Nephron progenitor cell (in vitro differentiated cells): ENCODE results near the gene ST6GAL1.
"Not testable (repeated sequence)": the region's sequence is repeated elsewhere in the genome, so short reads cannot be mapped to it uniquely, and the experiment has no call there.

Experiments
- DNase-seq: peaks from one replicate; pipeline ENCODE4 v3.0.0; 2021
- H3K27ac Mint-ChIP-seq: 2 replicates; pipeline ENCODE4 v1.8.0; 2021; ENCODE audit warnings: mild to moderate bottlenecking, moderate library complexity, mixed read lengths
- H3K27me3 Mint-ChIP-seq: 2 replicates; pipeline ENCODE4 v1.8.0; 2021; ENCODE audit warnings: mild to moderate bottlenecking, low read depth, mixed read lengths; ENCODE audit not compliant: poor library complexity
- H3K36me3 Mint-ChIP-seq: 2 replicates; pipeline ENCODE4 v1.8.0; 2021; ENCODE audit warnings: low read depth, mixed read lengths
- H3K4me1 Mint-ChIP-seq: 2 replicates; pipeline ENCODE4 v1.8.0; 2021; ENCODE audit warnings: mixed read lengths
- H3K4me3 Mint-ChIP-seq: 2 replicates; pipeline ENCODE4 v1.8.0; 2021; ENCODE audit warnings: mild to moderate bottlenecking, moderate library complexity, mixed read lengths
- H3K9me3 Mint-ChIP-seq: 2 replicates; pipeline ENCODE4 v1.8.0; 2021; ENCODE audit warnings: mild to moderate bottlenecking, moderate library complexity, mixed read lengths
- CTCF ChIP-seq: fragments of 200-600 bp; sonication (generic); IDR thresholded peaks from 2 replicates; pipeline ENCODE4 v1.5.0; 2021; ENCODE audit warnings: antibody characterized with exemption

Gene ST6GAL1

GRCh38 chr3:186886202-186886981 is 43.9 kb upstream of the ST6GAL1 start:
- DNase-seq: no peak
- Mint-ChIP-seq H3K27me3 (peaks cover 10% of the 10 kb centered on the region), H3K4me1 (peaks cover 42% of the 10 kb centered on the region), H3K9me3 (peaks cover 8% of the 10 kb centered on the region), H3K27ac (no peak overlapping the region), H3K4me3 (peak overlapping the region; percentile 39), H3K36me3 (no peaks in the 10 kb centered on the region)
- TF ChIP-seq CTCF: no peak

GRCh38 chr3:186887507-186887938 is 42.8 kb upstream of the ST6GAL1 start:
- peaks cover 42% of the 10 kb centered on the region for H3K4me1 Mint-ChIP-seq
- not testable (repeated sequence) for H3K9me3 Mint-ChIP-seq, H3K36me3 Mint-ChIP-seq, DNase-seq
- H3K4me3 Mint-ChIP-seq: peak overlapping the region; percentile 6
- H3K27ac Mint-ChIP-seq: peak overlapping the region; percentile 76
- peaks cover 14% of the 10 kb centered on the region for H3K27me3 Mint-ChIP-seq

- peaks cover 50% of the 10 kb centered on the region for H3K4me1 Mint-ChIP-seq
- DNase-seq: no peak
- no peak for TF ChIP-seq CTCF
- H3K27me3 Mint-ChIP-seq: peaks cover 14% of the 10 kb centered on the region
- H3K36me3 Mint-ChIP-seq: no peaks in the 10 kb centered on the region
- peaks cover 8% of the 10 kb centered on the region for H3K9me3 Mint-ChIP-seq
- H3K4me3 Mint-ChIP-seq: peak overlapping the region; percentile 37
- peak overlapping the region; percentile 3 for H3K27ac Mint-ChIP-seq
Observed at GRCh38 chr3:186888569-186888968, 41.8 kb upstream of the ST6GAL1 start.

GRCh38 chr3:186889698-186890097 is 40.6 kb upstream of the ST6GAL1 start:
- Mint-ChIP-seq H3K9me3 (peaks cover 12% of the 10 kb centered on the region), H3K27ac (peak overlapping the region; percentile 65), H3K4me1 (peaks cover 62% of the 10 kb centered on the region)
- not testable (repeated sequence) for H3K36me3 Mint-ChIP-seq, DNase-seq, H3K4me3 Mint-ChIP-seq, H3K27me3 Mint-ChIP-seq

GRCh38 chr3:186890911-186891310 is 39.4 kb upstream of the ST6GAL1 start:
- H3K4me1 Mint-ChIP-seq: peaks cover 70% of the 10 kb centered on the region
- DNase-seq: no peak

GRCh38 chr3:186893071-186893470 is 37.3 kb upstream of the ST6GAL1 start:
- DNase-seq, H3K36me3 Mint-ChIP-seq, H3K4me3 Mint-ChIP-seq, H3K27ac Mint-ChIP-seq, H3K9me3 Mint-ChIP-seq, H3K27me3 Mint-ChIP-seq: not testable (repeated sequence)
- H3K4me1 Mint-ChIP-seq: peaks cover 70% of the 10 kb centered on the region

More at GRCh38 chr3:186890911-186891310, 39.4 kb upstream of the ST6GAL1 start:
- no peak for TF ChIP-seq CTCF
- H3K27me3 Mint-ChIP-seq: peaks cover 7% of the 10 kb centered on the region
- H3K36me3 Mint-ChIP-seq: no peaks in the 10 kb centered on the region
- H3K4me3 Mint-ChIP-seq: no peak overlapping the region
- peaks cover 10% of the 10 kb centered on the region for H3K9me3 Mint-ChIP-seq
- no peak overlapping the region for H3K27ac Mint-ChIP-seq

- Mint-ChIP-seq H3K4me1 (peaks cover 64% of the 10 kb centered on the region), H3K4me3 (no peak overlapping the region), H3K27me3 (peaks cover 4% of the 10 kb centered on the region), H3K9me3 (peaks cover 8% of the 10 kb centered on the region), H3K36me3 (peaks cover 5% of the 10 kb centered on the region), H3K27ac (peak overlapping the region; percentile 45)
- TF ChIP-seq CTCF: no peak
- DNase-seq: no peak
Observed at GRCh38 chr3:186895406-186895805, 34.9 kb upstream of the ST6GAL1 start.
